Measurements from ENCODE around the gene TSPEAR.

Gene TSPEAR

GRCh38 chr21:44571844-44572782 lies 139.3 kb downstream of the TSPEAR start (continued):
- TF ChIP-seq PPARA (CRISPR knock-in tag; IDR thresholded peaks at IDR 0.05; ENCODE audit: borderline replicate concordance): no peak
- TF ChIP-seq OSR1 (CRISPR knock-in tag; IDR thresholded peaks at IDR 0.05): no peak
- TF ChIP-seq ESRRG (CRISPR knock-in tag; IDR thresholded peaks at IDR 0.05): no peak
- TF ChIP-seq RARB (CRISPR knock-in tag; IDR thresholded peaks at IDR 0.05): no peak

DNA sequence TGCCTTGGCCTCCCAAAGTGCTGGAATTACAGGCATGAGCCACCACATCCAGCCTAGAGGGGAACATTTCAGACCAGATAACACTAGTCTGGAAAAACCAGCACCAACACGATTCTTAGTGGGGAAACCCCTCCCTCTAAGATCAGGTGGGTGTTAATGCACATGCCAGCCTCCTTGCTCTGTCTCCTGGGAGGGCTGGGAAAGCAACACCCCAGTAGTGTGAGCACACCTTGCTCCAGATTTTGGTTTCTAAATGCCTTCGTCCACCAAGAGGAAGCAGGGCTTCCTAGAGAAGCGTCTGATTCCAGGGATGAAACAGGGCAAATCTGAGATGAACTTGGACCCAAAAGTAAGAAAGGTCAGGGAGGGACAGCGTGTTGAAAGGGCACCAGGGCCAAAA lies 140.1 kb downstream of the TSPEAR start:
- TF ChIP-seq PPARA (CRISPR knock-in tag; IDR thresholded peaks at IDR 0.05; ENCODE audit: borderline replicate concordance): no peak
- no peak for TF ChIP-seq ZC3H10 (CRISPR knock-in tag; IDR thresholded peaks at IDR 0.05)
- TF ChIP-seq BACH2 (CRISPR knock-in tag; IDR thresholded peaks at IDR 0.05; ENCODE audit: borderline replicate concordance): no peak
- TF ChIP-seq ZNF565 (CRISPR knock-in tag; conservative IDR thresholded peaks at IDR 0.05; ENCODE audit: low read depth): no peak
- TF ChIP-seq TSHZ2 (CRISPR knock-in tag; IDR thresholded peaks at IDR 0.05): no peak
- no peak for TF ChIP-seq PATZ1 (CRISPR knock-in tag; IDR thresholded peaks at IDR 0.05; ENCODE audit: borderline replicate concordance)
- no peak for TF ChIP-seq CSDC2 (CRISPR knock-in tag; IDR thresholded peaks at IDR 0.05)
- no peak for TF ChIP-seq ARNTL (CRISPR knock-in tag; IDR thresholded peaks at IDR 0.05; ENCODE audit: borderline replicate concordance, low read depth)
- TF ChIP-seq ZFP30 (CRISPR knock-in tag; IDR thresholded peaks at IDR 0.05): no peak
- no peak for TF ChIP-seq TOX (CRISPR knock-in tag; IDR thresholded peaks at IDR 0.05; ENCODE audit: borderline replicate concordance)
- no peak for TF ChIP-seq OSR1 (CRISPR knock-in tag; IDR thresholded peaks at IDR 0.05)
- TF ChIP-seq CSRNP3 (CRISPR knock-in tag; IDR thresholded peaks at IDR 0.05): no peak
- no peak for ATAC-seq

- no peak for ATAC-seq
- TF ChIP-seq ZC3H10 (CRISPR knock-in tag; IDR thresholded peaks at IDR 0.05): no peak
- no peak for TF ChIP-seq GLIS3 (CRISPR knock-in tag; IDR thresholded peaks at IDR 0.05)
- no peak for TF ChIP-seq PATZ1 (CRISPR knock-in tag; IDR thresholded peaks at IDR 0.05; ENCODE audit: borderline replicate concordance)
- no peak for TF ChIP-seq POU6F1 (CRISPR knock-in tag; IDR thresholded peaks at IDR 0.05; ENCODE audit: borderline replicate concordance, low read depth)
- TF ChIP-seq ZNF70 (CRISPR knock-in tag; IDR thresholded peaks at IDR 0.05): no peak
- TF ChIP-seq CSRNP3 (CRISPR knock-in tag; IDR thresholded peaks at IDR 0.05): no peak
- TF ChIP-seq PPARA (CRISPR knock-in tag; IDR thresholded peaks at IDR 0.05; ENCODE audit: borderline replicate concordance): no peak
- no peak for TF ChIP-seq OSR1 (CRISPR knock-in tag; IDR thresholded peaks at IDR 0.05)
- no peak for TF ChIP-seq ARNTL (CRISPR knock-in tag; IDR thresholded peaks at IDR 0.05; ENCODE audit: borderline replicate concordance, low read depth)
These were observed 141.4 kb downstream of the TSPEAR start for GRCh38 chr21:44569861-44570517.

Data from SK-N-SH treated with all-trans-retinoic acid at 6 μM for 48 hours (cell line).